Neural progenitor cell (in vitro differentiated cells): ENCODE results near the gene FRRS1L. TPM values are rescaled to one million over a fixed set of nuclear protein-coding genes. Genes with fewer than 3 reads are reported as not detected.

Experiments used
- DNase-seq: peaks from one replicate; pipeline ENCODE4 v3.0.0-alpha.2; 2016; ENCODE audit warnings: low spot score
- H2AFZ ChIP-seq: fragments of 200-600 bp; sonication (generic); replicated peaks from 2 replicates; pipeline ENCODE4 v1.6.1; 2016; ENCODE audit warnings: antibody characterized with exemption
- H3F3A ChIP-seq: fragments of 200-600 bp; sonication (generic); 2 replicates; pipeline ENCODE4 v1.6.1; 2016; ENCODE audit warnings: antibody characterized with exemption, low read depth
- H3K27ac ChIP-seq: fragments of 200-600 bp; sonication (generic); 2 replicates; pipeline ENCODE4 v1.5.1; 2016; ENCODE audit warnings: mild to moderate bottlenecking
- H3K27me3 ChIP-seq: fragments of 200-600 bp; sonication (generic); 2 replicates; pipeline ENCODE4 v1.6.1; 2016; ENCODE audit warnings: mild to moderate bottlenecking, moderate library complexity
- H3K36me3 ChIP-seq: fragments of 200-600 bp; sonication (generic); 2 replicates; pipeline ENCODE4 v1.5.1; 2016
- H3K4me1 ChIP-seq: fragments of 200-600 bp; sonication (generic); 2 replicates; pipeline ENCODE4 v1.6.1; 2016; ENCODE audit warnings: mixed run types
- H3K4me2 ChIP-seq: fragments of 200-600 bp; sonication (generic); 2 replicates; pipeline ENCODE4 v1.6.1; 2016
- H3K4me3 ChIP-seq: fragments of 200-600 bp; sonication (generic); 2 replicates; pipeline ENCODE4 v1.5.1; 2016
- H3K79me2 ChIP-seq: fragments of 200-600 bp; sonication (generic); 2 replicates; pipeline ENCODE4 v1.6.1; 2016; ENCODE audit warnings: low read depth
- H3K9ac ChIP-seq: fragments of 200-600 bp; sonication (generic); 2 replicates; pipeline ENCODE4 v1.6.1; 2016
- H3K9me3 ChIP-seq: fragments of 200-600 bp; sonication (generic); 2 replicates; pipeline ENCODE4 v1.5.1; 2016; ENCODE audit warnings: low read depth
- H4K20me1 ChIP-seq: fragments of 200-600 bp; sonication (generic); 2 replicates; pipeline ENCODE4 v1.6.1; 2016; ENCODE audit warnings: low read depth
- H3K27ac Mint-ChIP-seq: 3 replicates; pipeline ENCODE4 v1.8.0; 2021; ENCODE audit warnings: mixed read lengths
- H3K27me3 Mint-ChIP-seq: 2 replicates; pipeline ENCODE4 v1.8.0; 2022; ENCODE audit warnings: low read depth, mild to moderate bottlenecking, inconsistent platforms, moderate library complexity, mixed read lengths; ENCODE audit not compliant: insufficient read depth
- H3K36me3 Mint-ChIP-seq: 3 replicates; pipeline ENCODE4 v1.8.0; 2021; ENCODE audit warnings: mixed read lengths
- H3K4me1 Mint-ChIP-seq: 3 replicates; pipeline ENCODE4 v1.8.0; 2021; ENCODE audit warnings: mixed read lengths
- H3K4me3 Mint-ChIP-seq: 3 replicates; pipeline ENCODE4 v1.8.0; 2021; ENCODE audit warnings: mild to moderate bottlenecking, moderate library complexity, mixed read lengths
- H3K9me3 Mint-ChIP-seq: 3 replicates; pipeline ENCODE4 v1.8.0; 2020; ENCODE audit warnings: mixed read lengths
- EZH2 ChIP-seq: fragments of 200-600 bp; sonication (generic); IDR thresholded peaks from 2 replicates; pipeline ENCODE4 v1.6.1; 2017; ENCODE audit warnings: antibody characterized with exemption, mild to moderate bottlenecking, moderate library complexity
- EZH2phosphoT487 ChIP-seq: fragments of 200-600 bp; sonication (generic); IDR thresholded peaks from 2 replicates; pipeline ENCODE4 v1.6.1; 2017; ENCODE audit warnings: antibody characterized with exemption
- total RNA-seq: library from RNA; depleted of rRNA; stranded (reverse); fragments of >200 nt; gene quantifications from 2 replicates; pipeline ENCODE4 v1.2.3, GENCODE V29; 2015; ENCODE audit warnings: low replicate concordance
- TF ChIP-seq, protein P1 (sequence below): fragments of 200-600 bp; sonication (generic); IDR thresholded peaks from 2 replicates; pipeline ENCODE4 v1.5.1; 2017; ENCODE audit warnings: antibody characterized with exemption, mild to moderate bottlenecking

The FRRS1L gene, protein sequence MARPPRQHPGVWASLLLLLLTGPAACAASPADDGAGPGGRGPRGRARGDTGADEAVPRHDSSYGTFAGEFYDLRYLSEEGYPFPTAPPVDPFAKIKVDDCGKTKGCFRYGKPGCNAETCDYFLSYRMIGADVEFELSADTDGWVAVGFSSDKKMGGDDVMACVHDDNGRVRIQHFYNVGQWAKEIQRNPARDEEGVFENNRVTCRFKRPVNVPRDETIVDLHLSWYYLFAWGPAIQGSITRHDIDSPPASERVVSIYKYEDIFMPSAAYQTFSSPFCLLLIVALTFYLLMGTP
- 4.3 and 13.3 TPM in 2 replicates for total RNA-seq

- peaks cover 6% of the 10 kb centered on the region for H3K9me3 ChIP-seq
- peak within 1 kb of the TSS; percentile 76 for H3K4me2 ChIP-seq
- H4K20me1 ChIP-seq: peaks cover 10% of the 10 kb centered on the region
- Mint-ChIP-seq H3K27me3 (peaks cover 33% of the 10 kb centered on the region), H3K36me3 (peaks cover 7% of the 10 kb centered on the region), H3K27ac (no peak within 1 kb of the TSS), H3K9me3 (peaks cover 18% of the 10 kb centered on the region), H3K4me3 (peak within 1 kb of the TSS; percentile 88), H3K4me1 (peaks cover 17% of the 10 kb centered on the region)
- H3K79me2 ChIP-seq: no peaks in the 10 kb centered on the region
- TF ChIP-seq EZH2 (peak; percentile 35), EZH2phosphoT487 (peak; percentile 9)
- TF ChIP-seq, protein P1, sequence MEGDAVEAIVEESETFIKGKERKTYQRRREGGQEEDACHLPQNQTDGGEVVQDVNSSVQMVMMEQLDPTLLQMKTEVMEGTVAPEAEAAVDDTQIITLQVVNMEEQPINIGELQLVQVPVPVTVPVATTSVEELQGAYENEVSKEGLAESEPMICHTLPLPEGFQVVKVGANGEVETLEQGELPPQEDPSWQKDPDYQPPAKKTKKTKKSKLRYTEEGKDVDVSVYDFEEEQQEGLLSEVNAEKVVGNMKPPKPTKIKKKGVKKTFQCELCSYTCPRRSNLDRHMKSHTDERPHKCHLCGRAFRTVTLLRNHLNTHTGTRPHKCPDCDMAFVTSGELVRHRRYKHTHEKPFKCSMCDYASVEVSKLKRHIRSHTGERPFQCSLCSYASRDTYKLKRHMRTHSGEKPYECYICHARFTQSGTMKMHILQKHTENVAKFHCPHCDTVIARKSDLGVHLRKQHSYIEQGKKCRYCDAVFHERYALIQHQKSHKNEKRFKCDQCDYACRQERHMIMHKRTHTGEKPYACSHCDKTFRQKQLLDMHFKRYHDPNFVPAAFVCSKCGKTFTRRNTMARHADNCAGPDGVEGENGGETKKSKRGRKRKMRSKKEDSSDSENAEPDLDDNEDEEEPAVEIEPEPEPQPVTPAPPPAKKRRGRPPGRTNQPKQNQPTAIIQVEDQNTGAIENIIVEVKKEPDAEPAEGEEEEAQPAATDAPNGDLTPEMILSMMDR: no peak
- peak within 1 kb of the TSS; percentile 68 for H3K27ac ChIP-seq
- no peak within 1 kb of the TSS for H3K9ac ChIP-seq
- peak within 1 kb of the TSS; percentile 49 for H3K4me3 ChIP-seq
- no peaks in the 10 kb centered on the region for H3K36me3 ChIP-seq
- peaks cover 9% of the 10 kb centered on the region for H3K4me1 ChIP-seq
- peak; percentile 78 for DNase-seq
- peaks cover 31% of the 10 kb centered on the region for H3F3A ChIP-seq
- H3K27me3 ChIP-seq: peaks cover 81% of the 10 kb centered on the region
- peak within 1 kb of the TSS; percentile 74 for H2AFZ ChIP-seq
Observed at GRCh38 chr9:109166771-109167601, at the start of gene FRRS1L. Gene FRRS1L (minus strand): TSS chr9:109167249. CDS start chr9:109167138, 111 bp downstream.

GRCh38 chr9:109214414-109214813 lies 47.4 kb upstream of the FRRS1L start:
- Mint-ChIP-seq H3K27me3 (peaks cover 2% of the 10 kb centered on the region), H3K4me3 (no peak overlapping the region), H3K9me3 (no peaks in the 10 kb centered on the region), H3K27ac (no peak overlapping the region), H3K4me1 (peaks cover 13% of the 10 kb centered on the region), H3K36me3 (no peaks in the 10 kb centered on the region)
- TF ChIP-seq EZH2phosphoT487: no peak
- TF ChIP-seq, protein P1: no peak
- no peak for TF ChIP-seq EZH2
- no peaks in the 10 kb centered on the region for H3K27me3 ChIP-seq
- H3K4me2 ChIP-seq: no peak overlapping the region
- no peak overlapping the region for H3K9ac ChIP-seq
- no peak for DNase-seq
- no peak overlapping the region for H3K27ac ChIP-seq
- no peaks in the 10 kb centered on the region for H3K9me3 ChIP-seq
- no peak overlapping the region for H3K4me3 ChIP-seq
- H3K79me2 ChIP-seq: no peaks in the 10 kb centered on the region
- no peaks in the 10 kb centered on the region for H4K20me1 ChIP-seq
- no peaks in the 10 kb centered on the region for H3K4me1 ChIP-seq
- no peak overlapping the region for H2AFZ ChIP-seq
- H3K36me3 ChIP-seq: no peaks in the 10 kb centered on the region
- H3F3A ChIP-seq: peaks cover 3% of the 10 kb centered on the region

- no peak overlapping the region for H3K9ac ChIP-seq
Observed at GRCh38 chr9:109213285-109214121, 46.5 kb upstream of the FRRS1L start.

More at GRCh38 chr9:109213285-109214121, 46.5 kb upstream of the FRRS1L start:
- Mint-ChIP-seq H3K4me1 (peaks cover 13% of the 10 kb centered on the region), H3K4me3 (no peak overlapping the region), H3K27me3 (peaks cover 2% of the 10 kb centered on the region), H3K36me3 (no peaks in the 10 kb centered on the region), H3K9me3 (no peaks in the 10 kb centered on the region), H3K27ac (no peak overlapping the region)
- H3K4me3 ChIP-seq: no peak overlapping the region
- H4K20me1 ChIP-seq: no peaks in the 10 kb centered on the region
- DNase-seq: no peak
- no peak overlapping the region for H3K27ac ChIP-seq
- H3K27me3 ChIP-seq: no peaks in the 10 kb centered on the region
- no peak for TF ChIP-seq EZH2
- no peak overlapping the region for H3K4me2 ChIP-seq
- H3K79me2 ChIP-seq: no peaks in the 10 kb centered on the region
- H3K9me3 ChIP-seq: no peaks in the 10 kb centered on the region
- no peaks in the 10 kb centered on the region for H3K36me3 ChIP-seq
- no peak overlapping the region for H2AFZ ChIP-seq
- peaks cover under 1% of the 10 kb centered on the region for H3F3A ChIP-seq
- H3K4me1 ChIP-seq: no peaks in the 10 kb centered on the region
